Esophagus muscularis mucosa (tissue), 4 donors: ENCODE measurements around the gene TRERF1. TPM values are rescaled to one million over a fixed set of nuclear protein-coding genes. Genes with fewer than 3 reads are reported as not detected.

ENCODE experiments used
- DNase-seq: peaks from one replicate; pipeline ENCODE4 v3.0.0-alpha.2; 2017; ENCODE audit errors: extremely low spot score
- H3K27ac ChIP-seq, 4 donors: fragments of 200-600 bp; sonication (generic); replicated peaks in 1 of 4; 1 replicate in 3 of 4; 2 replicates in 1 of 4; pipeline ENCODE4 v1.5.1; 2016 to 2019; ENCODE audit warnings: mild to moderate bottlenecking in 1 of 4
- H3K27me3 ChIP-seq, 4 donors: fragments of 200-600 bp; sonication (generic); one replicate each; pipeline versions ENCODE4 v1.5.1 to v1.6.0; 2016 to 2019
- H3K36me3 ChIP-seq, 4 donors: fragments of 200-600 bp; sonication (generic); one replicate each; pipeline ENCODE4 v1.5.1; 2016 to 2019
- H3K4me1 ChIP-seq, 4 donors: fragments of 200-600 bp; sonication (generic); one replicate each; pipeline ENCODE4 v1.5.1; 2016 to 2019
- H3K4me3 ChIP-seq, 4 donors: fragments of 200-600 bp; sonication (generic); 1 replicate in 2 of 4; 2 replicates in 2 of 4; pipeline ENCODE4 v1.5.1; 2016 to 2019; ENCODE audit warnings: mild to moderate bottlenecking in 4 of 4, moderate library complexity in 1 of 4
- H3K9me3 ChIP-seq, 4 donors: fragments of 200-600 bp; sonication (generic); 1 replicate in 3 of 4; 2 replicates in 1 of 4; pipeline ENCODE4 v1.5.1; 2016 to 2019
- EP300 ChIP-seq: sonication (generic); formaldehyde crosslinking; IDR thresholded peaks from one replicate; pipeline ENCODE4 v1.6.1; 2017; ENCODE audit warnings: antibody characterized with exemption
- POLR2A ChIP-seq: fragments of 450-650 bp; IDR thresholded peaks from one replicate; pipeline ENCODE4 v1.6.1; 2017; ENCODE audit warnings: antibody characterized with exemption, moderate library complexity, mild to moderate bottlenecking, low read depth
- POLR2AphosphoS5 ChIP-seq, 2 donors: sonication (generic); formaldehyde crosslinking; IDR thresholded peaks; one replicate each; pipeline ENCODE4 v1.6.1; 2017; ENCODE audit warnings: antibody characterized with exemption in 2 of 2
- WGBS: methylation state at CpG from one replicate; pipeline ENCODE4 v1.1.5; 2018; 5-methylcytosine and 5-hydroxymethylcytosine counted together
- intact Hi-C: fragments of 100-400 bp; cut with DNase I; formaldehyde crosslinking; loops from one replicate; pipeline ENCODE4 v1.15.1; 2023
- total RNA-seq, 4 donors: library from RNA; depleted of rRNA; stranded (reverse); fragments of >200 nt; gene quantifications; one replicate each; pipeline versions ENCODE4 v1.1.0 to v1.2.1, GENCODE V29; 2016
- TF ChIP-seq, protein P1 (sequence below), 3 experiments: fragments of 200-600 bp in 2 of 3; fragments of 450-650 bp in 1 of 3; sonication (generic) in 2 of 3; IDR thresholded peaks; one replicate each; pipeline ENCODE4 v1.5.1; 2017 to 2019; ENCODE audit warnings: antibody characterized with exemption in 3 of 3, mild to moderate bottlenecking in 2 of 3, moderate library complexity in 1 of 3

The TRERF1 gene
- total RNA-seq, 4 donors from 2014 or later: 4.6 to 8.6 (median 6.4) TPM

DNA sequence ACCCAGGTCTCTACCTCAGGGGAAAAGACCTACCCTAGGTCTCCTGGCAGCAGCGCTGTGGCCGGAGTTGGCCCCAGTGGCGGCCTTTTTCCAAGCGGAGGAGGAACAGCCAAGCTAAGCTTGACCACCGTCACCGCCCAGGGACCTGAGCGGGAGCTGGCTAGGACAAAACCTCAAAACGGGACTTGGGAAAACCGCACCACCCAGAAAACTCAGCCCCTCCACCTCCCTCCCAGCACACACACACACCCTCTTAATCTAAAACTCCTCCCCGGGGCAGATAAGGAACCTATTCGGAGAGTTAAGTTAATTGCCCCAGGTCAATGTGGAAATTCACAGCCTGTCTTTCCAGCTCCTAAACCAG, 2.7 kb upstream of the TRERF1 start:
- H3K4me3 ChIP-seq: peak overlapping the region; percentile 78 to 96 (median 88)
- H3K36me3 ChIP-seq: no peaks in the 10 kb centered on the region
- intact Hi-C loops: loop anchor here (10.0 kb wide), 1 partner anchor 190 kb away; no protein-coding TSS in a partner anchor
- DNase-seq: no peak
- H3K4me1 ChIP-seq: peaks cover 26 to 35% (median 32%) of the 10 kb centered on the region in 4 donors
- H3K27ac ChIP-seq: peak overlapping the region; percentile 87 to 92 (median 90)
- 40% methylated on average over 4 of the region's 11 CpGs for WGBS
- no peaks in the 10 kb centered on the region for H3K9me3 ChIP-seq
- H3K27me3 ChIP-seq: no peaks in the 10 kb centered on the region
- no peak for TF ChIP-seq POLR2A
- TF ChIP-seq, protein P1, sequence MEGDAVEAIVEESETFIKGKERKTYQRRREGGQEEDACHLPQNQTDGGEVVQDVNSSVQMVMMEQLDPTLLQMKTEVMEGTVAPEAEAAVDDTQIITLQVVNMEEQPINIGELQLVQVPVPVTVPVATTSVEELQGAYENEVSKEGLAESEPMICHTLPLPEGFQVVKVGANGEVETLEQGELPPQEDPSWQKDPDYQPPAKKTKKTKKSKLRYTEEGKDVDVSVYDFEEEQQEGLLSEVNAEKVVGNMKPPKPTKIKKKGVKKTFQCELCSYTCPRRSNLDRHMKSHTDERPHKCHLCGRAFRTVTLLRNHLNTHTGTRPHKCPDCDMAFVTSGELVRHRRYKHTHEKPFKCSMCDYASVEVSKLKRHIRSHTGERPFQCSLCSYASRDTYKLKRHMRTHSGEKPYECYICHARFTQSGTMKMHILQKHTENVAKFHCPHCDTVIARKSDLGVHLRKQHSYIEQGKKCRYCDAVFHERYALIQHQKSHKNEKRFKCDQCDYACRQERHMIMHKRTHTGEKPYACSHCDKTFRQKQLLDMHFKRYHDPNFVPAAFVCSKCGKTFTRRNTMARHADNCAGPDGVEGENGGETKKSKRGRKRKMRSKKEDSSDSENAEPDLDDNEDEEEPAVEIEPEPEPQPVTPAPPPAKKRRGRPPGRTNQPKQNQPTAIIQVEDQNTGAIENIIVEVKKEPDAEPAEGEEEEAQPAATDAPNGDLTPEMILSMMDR (IDR thresholded peaks at IDR 0.05): no peak

GRCh38 chr6:42453654-42454427, 2.1 kb upstream of the TRERF1 start:
- no peaks in the 10 kb centered on the region for H3K27me3 ChIP-seq
- no peaks in the 10 kb centered on the region for H3K9me3 ChIP-seq
- peak overlapping the region; percentile 78 to 96 (median 88) for H3K4me3 ChIP-seq
- 8% methylated on average over 32 of the region's 32 CpGs for WGBS
- TF ChIP-seq POLR2A: no peak
- TF ChIP-seq, protein P1 (IDR thresholded peaks at IDR 0.05): no peak
- no peak for TF ChIP-seq EP300
- no peak for TF ChIP-seq POLR2AphosphoS5 (IDR thresholded peaks at IDR 0.05)
- H3K36me3 ChIP-seq: no peaks in the 10 kb centered on the region
- intact Hi-C loops: loop anchor here (10.0 kb wide), 1 partner anchor 189 kb away; no protein-coding TSS in a partner anchor
- H3K4me1 ChIP-seq: peaks cover 27 to 40% (median 37%) of the 10 kb centered on the region in 4 donors
- peak; percentile 92 for DNase-seq
- H3K27ac ChIP-seq: peak overlapping the region; percentile 87 to 92 (median 90)

- no peaks in the 10 kb centered on the region for H3K27me3 ChIP-seq
- WGBS: 0% methylated on average over 2 of the region's 57 CpGs
- H3K36me3 ChIP-seq: no peaks in the 10 kb centered on the region
- H3K27ac ChIP-seq: peak overlapping the region; percentile 87 to 92 (median 90)
- intact Hi-C loops: loop anchor here (10.0 kb wide), 1 partner anchor 188 kb away; no protein-coding TSS in a partner anchor
- DNase-seq: peak; percentile 96
- no peaks in the 10 kb centered on the region for H3K9me3 ChIP-seq
- peaks cover 27 to 47% (median 40%) of the 10 kb centered on the region in 4 donors for H3K4me1 ChIP-seq
- TF ChIP-seq POLR2A: peak; percentile 25
- TF ChIP-seq, protein P1 (IDR thresholded peaks at IDR 0.05): peak in 2 of 3 experiments; percentile 3 to 4
- no peak for TF ChIP-seq EP300
- peak; percentile 79 to 81 for TF ChIP-seq POLR2AphosphoS5 (IDR thresholded peaks at IDR 0.05)
- H3K4me3 ChIP-seq: peak overlapping the region; percentile 78 to 96 (median 88)
Observed at GRCh38 chr6:42453031-42453653, 1.4 kb upstream of the TRERF1 start.

GRCh38 chr6:42452171-42453030, 675 bp upstream of the TRERF1 start:
- Histone ChIP-seq H3K9me3 (no peaks in the 10 kb centered on the region), H3K4me3 (peak overlapping the region; percentile 78 to 96 (median 88)), H3K27me3 (no peaks in the 10 kb centered on the region), H3K4me1 (peaks cover 27 to 49% (median 40%) of the 10 kb centered on the region in 4 donors), H3K27ac (peak overlapping the region; percentile 87 to 92 (median 90)), H3K36me3 (no peaks in the 10 kb centered on the region)
- intact Hi-C loops: loop anchor here (10.0 kb wide), 1 partner anchor 188 kb away; no protein-coding TSS in a partner anchor
- TF ChIP-seq POLR2A (no peak), POLR2AphosphoS5 (IDR thresholded peaks at IDR 0.05) (peak in 1 of 2 donors; percentile 71)
- TF ChIP-seq, protein P1 (IDR thresholded peaks at IDR 0.05): no peak
- under 1% methylated on average over 36 of the region's 78 CpGs for WGBS
- DNase-seq: peak; percentile 93
